Testis (tissue), 5 donors: ENCODE measurements around the gene RAB4B. TPM values are rescaled to one million over a fixed set of nuclear protein-coding genes. Genes with fewer than 3 reads are reported as not detected.
"Not testable (repeated sequence)": the region's sequence is repeated elsewhere in the genome, so short reads cannot be mapped to it uniquely, and the experiment has no call there.

Experiments used
- DNase-seq: peaks from one replicate; pipeline ENCODE4 v3.0.0-alpha.2; 2019
- H3K27ac ChIP-seq, 2 donors: fragments of 200-600 bp; sonication (generic); one replicate each; pipeline ENCODE4 v1.5.1; 2019
- H3K27me3 ChIP-seq: fragments of 200-600 bp; sonication (generic); one replicate; pipeline ENCODE4 v1.5.1; 2019
- H3K36me3 ChIP-seq: fragments of 200-600 bp; sonication (generic); one replicate; pipeline ENCODE4 v1.5.1; 2017; ENCODE audit warnings: low read depth; ENCODE audit errors: missing control alignments
- H3K4me1 ChIP-seq: fragments of 200-600 bp; sonication (generic); one replicate; pipeline ENCODE4 v1.5.1; 2019
- H3K4me3 ChIP-seq, 2 donors: fragments of 200-600 bp; sonication (generic); one replicate each; pipeline ENCODE4 v1.5.1; 2017 to 2019
- H3K9me3 ChIP-seq: fragments of 200-600 bp; sonication (generic); one replicate; pipeline ENCODE4 v1.5.1; 2017
- POLR2A ChIP-seq: fragments of 450-650 bp; IDR thresholded peaks from one replicate; pipeline ENCODE4 v1.6.1; 2017; ENCODE audit warnings: antibody characterized with exemption, mild to moderate bottlenecking, moderate library complexity
- WGBS, 2 donors: methylation state at CpG; one replicate each; pipeline ENCODE4 v1.1.5; 2018; 5-methylcytosine and 5-hydroxymethylcytosine counted together
- intact Hi-C: fragments of 100-400 bp; cut with DNase I; formaldehyde crosslinking; loops from one replicate; pipeline ENCODE4 v1.15.1; 2023; ENCODE audit warnings: low total_unique reads
- long read RNA-seq, 2 donors: transcript quantifications; one replicate each; lab custom pipeline, GENCODE V29; 2026
- polyA plus RNA-seq: library from polyadenylated mRNA; stranded (reverse); fragments of 350-450 nt; fragmentation: Illumina TruSeq; extraction: RNeasy Lipid Tissue Mini Kit (QIAGEN cat#74804); gene quantifications from one replicate; pipeline ENCODE4 v1.2.3, GENCODE V29; 2014; ENCODE audit warnings: low read depth, low replicate concordance; ENCODE audit not compliant: insufficient read depth
- total RNA-seq, 2 donors: library from RNA; depleted of rRNA; stranded (reverse); fragments of >200 nt; gene quantifications; one replicate each; pipeline ENCODE4 v1.2.3, GENCODE V29; 2016
- TF ChIP-seq, protein P1 (sequence below), 3 experiments: fragments of 450-650 bp in 2 of 3; fragments of 200-600 bp in 1 of 3; sonication (generic) in 1 of 3; IDR thresholded peaks; one replicate each; pipeline ENCODE4 v1.5.1; 2016 to 2019; ENCODE audit warnings: antibody characterized with exemption in 3 of 3, mild to moderate bottlenecking in 2 of 3, moderate library complexity in 1 of 3

Gene RAB4B, protein sequence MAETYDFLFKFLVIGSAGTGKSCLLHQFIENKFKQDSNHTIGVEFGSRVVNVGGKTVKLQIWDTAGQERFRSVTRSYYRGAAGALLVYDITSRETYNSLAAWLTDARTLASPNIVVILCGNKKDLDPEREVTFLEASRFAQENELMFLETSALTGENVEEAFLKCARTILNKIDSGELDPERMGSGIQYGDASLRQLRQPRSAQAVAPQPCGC
- total RNA-seq (10 to 100 TPM; 44.7 to 49.3 TPM), polyA plus RNA-seq (46.7 TPM)
- long read RNA-seq, donor 1, transcript RAB4B-201 (8 exons, 1,133 nt): major isoform, 21 of 39 reads
- long read RNA-seq, donor 1, transcript RAB4B-205 (3 exons, 1,728 nt): minor isoform, 15 of 39 reads
- long read RNA-seq, donor 1, partial matches to known transcripts: 0 of 39 reads
- long read RNA-seq, donor 1, other reads (novel, unspliced or antisense): 0 of 39 reads
- long read RNA-seq, donor 2, transcript RAB4B-201 (8 exons, 1,133 nt): major isoform, 17 of 19 reads
- long read RNA-seq, donor 2, partial matches to known transcripts: 0 of 19 reads
- long read RNA-seq, donor 2, other reads (novel, unspliced or antisense): 0 of 19 reads

DNA sequence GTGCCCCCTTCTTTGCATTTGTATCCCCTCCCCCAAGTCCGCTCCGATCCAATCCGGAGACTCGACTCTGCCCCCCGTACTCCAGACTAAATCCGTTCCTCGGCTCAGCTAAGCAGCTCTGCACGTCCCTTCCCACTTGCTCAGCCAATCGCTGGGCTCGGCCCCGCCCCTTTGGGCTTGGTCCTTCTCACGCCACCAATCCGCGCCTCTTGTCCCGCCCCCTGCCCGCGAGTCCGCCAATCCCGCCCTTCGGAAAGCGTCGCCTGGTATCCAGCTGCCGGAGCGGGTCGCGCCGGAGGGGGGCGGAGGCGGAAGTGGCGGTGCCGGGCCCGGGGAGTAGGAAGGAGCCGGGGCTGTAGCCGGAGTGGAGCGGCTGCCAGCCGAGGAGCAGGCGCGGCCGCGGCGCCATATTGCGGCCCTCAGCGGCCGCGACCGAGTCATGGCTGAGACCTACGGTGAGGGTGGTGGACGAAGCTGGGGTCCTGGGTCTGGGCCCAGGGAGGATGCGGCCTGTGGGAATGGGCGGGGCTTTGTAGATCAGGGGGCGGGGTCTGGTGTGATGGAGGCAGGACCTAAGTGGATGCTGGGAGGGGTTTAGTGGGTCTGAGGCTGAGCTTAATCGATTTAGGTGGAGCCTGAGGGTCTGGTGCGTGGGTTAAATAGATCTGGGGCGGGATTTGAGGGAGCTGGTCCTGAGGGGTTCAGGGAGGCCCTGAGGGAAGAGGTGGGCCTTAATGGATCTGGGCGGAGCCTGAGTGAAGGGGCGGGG lies at the start of gene RAB4B:
Gene RAB4B (plus strand): TSS at position 311 of the 769 bp plus-strand sequence. CDS start 129 bp downstream, at position 440.
- peak within 1 kb of the TSS; percentile 73 to 95 for H3K4me3 ChIP-seq
- H3K27me3 ChIP-seq: no peaks in the 10 kb centered on the region

DNA sequence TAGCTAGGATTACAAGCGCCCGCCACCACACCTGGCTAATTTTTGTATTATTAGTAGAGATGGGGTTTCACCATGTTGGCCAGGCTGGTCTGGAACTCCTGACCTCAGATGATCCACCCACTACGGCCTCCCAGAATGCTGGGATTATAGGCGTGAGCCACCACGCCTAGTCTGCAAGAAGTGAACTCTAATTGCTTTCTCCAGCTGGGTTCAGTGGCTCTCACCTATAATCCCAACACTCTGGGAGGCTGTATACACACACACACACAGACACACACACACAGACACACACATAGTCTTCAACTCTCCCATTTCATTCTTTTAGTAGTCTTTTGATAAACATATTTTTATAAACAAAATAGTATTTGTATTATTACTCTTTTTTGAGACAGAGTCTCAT lies 48.0 kb upstream of the RAB4B start:
- H3K4me1 ChIP-seq, H3K9me3 ChIP-seq, H3K4me3 ChIP-seq, intact Hi-C loops, H3K36me3 ChIP-seq, DNase-seq, H3K27me3 ChIP-seq, H3K27ac ChIP-seq: not testable (repeated sequence)
- WGBS, 2 donors: 93 to 97% methylated on average over 5 of the region's 5 CpGs

More for the DNA sequence above, at the start of gene RAB4B:
- peaks cover 12% of the 10 kb centered on the region for H3K4me1 ChIP-seq
- 1 to 2% methylated on average over 32 to 54 of the region's 56 CpGs for WGBS, 2 donors
- peak within 1 kb of the TSS; percentile 95 to 96 for H3K27ac ChIP-seq
- no peaks in the 10 kb centered on the region for H3K36me3 ChIP-seq
- DNase-seq: peak; percentile 100
- no peaks in the 10 kb centered on the region for H3K9me3 ChIP-seq
- intact Hi-C loops: no loop called here
- TF ChIP-seq, protein P1, sequence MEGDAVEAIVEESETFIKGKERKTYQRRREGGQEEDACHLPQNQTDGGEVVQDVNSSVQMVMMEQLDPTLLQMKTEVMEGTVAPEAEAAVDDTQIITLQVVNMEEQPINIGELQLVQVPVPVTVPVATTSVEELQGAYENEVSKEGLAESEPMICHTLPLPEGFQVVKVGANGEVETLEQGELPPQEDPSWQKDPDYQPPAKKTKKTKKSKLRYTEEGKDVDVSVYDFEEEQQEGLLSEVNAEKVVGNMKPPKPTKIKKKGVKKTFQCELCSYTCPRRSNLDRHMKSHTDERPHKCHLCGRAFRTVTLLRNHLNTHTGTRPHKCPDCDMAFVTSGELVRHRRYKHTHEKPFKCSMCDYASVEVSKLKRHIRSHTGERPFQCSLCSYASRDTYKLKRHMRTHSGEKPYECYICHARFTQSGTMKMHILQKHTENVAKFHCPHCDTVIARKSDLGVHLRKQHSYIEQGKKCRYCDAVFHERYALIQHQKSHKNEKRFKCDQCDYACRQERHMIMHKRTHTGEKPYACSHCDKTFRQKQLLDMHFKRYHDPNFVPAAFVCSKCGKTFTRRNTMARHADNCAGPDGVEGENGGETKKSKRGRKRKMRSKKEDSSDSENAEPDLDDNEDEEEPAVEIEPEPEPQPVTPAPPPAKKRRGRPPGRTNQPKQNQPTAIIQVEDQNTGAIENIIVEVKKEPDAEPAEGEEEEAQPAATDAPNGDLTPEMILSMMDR (IDR thresholded peaks at IDR 0.05): peak in 2 of 3 experiments; percentile 37 to 45
- TF ChIP-seq POLR2A: peak; percentile 69

DNA sequence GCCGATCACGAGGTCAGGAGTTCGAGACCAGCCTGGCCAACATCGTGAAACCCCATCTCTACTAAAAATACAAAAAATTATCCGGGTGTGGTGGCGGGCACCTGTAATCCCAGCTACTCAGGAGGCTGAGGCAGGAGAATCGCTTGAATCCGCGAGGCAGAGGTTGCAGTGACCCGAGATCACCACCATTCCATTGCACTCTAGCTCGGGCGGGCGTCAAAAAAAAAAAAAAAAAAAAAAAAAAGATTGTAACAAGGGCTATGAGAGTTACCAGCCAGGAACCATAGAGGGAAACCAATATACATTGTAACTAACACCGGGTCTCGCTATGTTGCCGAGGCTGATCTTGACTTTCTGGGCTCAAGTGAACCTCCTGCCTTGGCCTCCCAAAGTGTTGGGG lies 45.7 kb upstream of the RAB4B start:
- H3K4me1 ChIP-seq, H3K27ac ChIP-seq, H3K27me3 ChIP-seq, H3K36me3 ChIP-seq, intact Hi-C loops, H3K9me3 ChIP-seq, DNase-seq, H3K4me3 ChIP-seq: not testable (repeated sequence)
- WGBS, 2 donors: 88 to 93% methylated on average over 16 of the region's 16 CpGs

DNA sequence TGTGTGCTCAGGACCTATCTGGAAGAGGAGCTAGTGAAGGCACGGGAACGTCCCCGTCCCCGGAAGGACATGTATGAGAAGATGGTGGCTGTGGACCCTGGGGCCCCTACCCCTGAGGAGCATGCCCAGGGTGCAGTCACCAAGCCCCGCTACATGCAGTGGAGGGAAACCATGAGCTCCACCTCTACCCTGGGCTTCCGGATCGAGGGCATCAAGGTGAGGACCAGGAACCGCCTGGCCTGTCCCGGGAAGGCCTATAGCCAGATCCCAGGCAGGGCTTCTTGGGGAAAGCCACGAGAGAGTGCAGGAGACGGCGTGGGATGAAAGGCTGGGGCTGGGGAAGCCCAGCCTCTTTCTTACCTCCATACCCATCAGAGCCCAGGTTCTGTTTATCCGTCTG lies 44.9 kb upstream of the RAB4B start:
- Histone ChIP-seq H3K27ac (no peak overlapping the region), H3K9me3 (no peaks in the 10 kb centered on the region), H3K36me3 (no peaks in the 10 kb centered on the region), H3K27me3 (no peaks in the 10 kb centered on the region), H3K4me1 (no peaks in the 10 kb centered on the region), H3K4me3 (no peak overlapping the region)
- 91 to 94% methylated on average over 13 of the region's 13 CpGs for WGBS, 2 donors
- TF ChIP-seq, protein P1 (IDR thresholded peaks at IDR 0.05): no peak
- no peak for TF ChIP-seq POLR2A
- no peak for DNase-seq
- intact Hi-C loops: no loop called here

DNA sequence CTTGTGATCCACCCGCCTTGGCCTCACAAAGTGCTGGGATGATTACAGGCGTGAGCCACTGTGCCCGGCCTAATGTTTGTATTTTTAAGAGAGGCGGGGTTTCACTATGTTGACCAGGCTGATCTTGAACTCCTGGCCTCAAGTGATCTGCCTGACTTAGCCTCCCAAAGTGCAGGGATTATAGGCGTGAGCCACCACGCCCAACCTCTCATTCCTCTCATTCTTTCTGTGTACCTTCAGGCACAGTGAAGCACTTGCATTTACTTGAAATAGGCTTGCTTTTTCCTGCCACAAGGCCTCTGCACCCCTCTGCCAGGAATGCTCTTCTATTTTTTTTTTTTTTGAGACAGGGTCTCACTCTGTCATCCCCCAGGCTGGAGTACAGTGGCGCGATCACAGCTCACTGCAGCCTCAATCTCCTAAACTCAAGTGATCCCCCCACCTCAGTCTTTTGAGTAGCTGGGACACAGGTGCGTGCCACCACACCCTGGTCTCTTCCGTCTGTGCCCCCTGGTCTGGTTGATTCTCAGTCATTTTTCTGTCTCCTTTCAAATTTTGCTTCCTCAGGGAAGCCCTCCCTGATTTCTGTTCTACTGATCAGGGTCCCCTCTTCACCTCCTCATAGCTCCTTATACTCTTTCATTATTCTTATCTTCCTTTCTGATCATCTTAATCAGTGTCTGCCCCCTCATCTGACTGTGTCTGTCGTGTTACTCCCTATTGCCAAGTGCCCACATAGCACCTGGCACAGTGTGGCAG lies 42.9 kb upstream of the RAB4B start:
- Histone ChIP-seq H3K4me1 (peaks cover 2% of the 10 kb centered on the region), H3K36me3 (no peaks in the 10 kb centered on the region), H3K9me3 (no peaks in the 10 kb centered on the region), H3K27me3 (no peaks in the 10 kb centered on the region), H3K4me3 (no peak overlapping the region), H3K27ac (no peak overlapping the region)
- intact Hi-C loops: no loop called here
- no peak for TF ChIP-seq POLR2A
- TF ChIP-seq, protein P1 (IDR thresholded peaks at IDR 0.05): no peak
- WGBS, 2 donors: 93 to 95% methylated on average over 11 of the region's 11 CpGs
- DNase-seq: no peak
